GM11168 (cell line): Measurements from ENCODE around the gene SLC25A47.
"Not testable (repeated sequence)": the region's sequence is repeated elsewhere in the genome, so short reads cannot be mapped to it uniquely, and the experiment has no call there.

Source experiments
- in situ Hi-C: fragments of 300-500 bp; cut with MboI; formaldehyde crosslinking; loops from one replicate; pipeline ENCODE4 v1.12.0; 2022; ENCODE audit warnings: low sequenced_read_pairs; ENCODE audit not compliant: unreplicated experiment

SLC25A47 gene

DNA sequence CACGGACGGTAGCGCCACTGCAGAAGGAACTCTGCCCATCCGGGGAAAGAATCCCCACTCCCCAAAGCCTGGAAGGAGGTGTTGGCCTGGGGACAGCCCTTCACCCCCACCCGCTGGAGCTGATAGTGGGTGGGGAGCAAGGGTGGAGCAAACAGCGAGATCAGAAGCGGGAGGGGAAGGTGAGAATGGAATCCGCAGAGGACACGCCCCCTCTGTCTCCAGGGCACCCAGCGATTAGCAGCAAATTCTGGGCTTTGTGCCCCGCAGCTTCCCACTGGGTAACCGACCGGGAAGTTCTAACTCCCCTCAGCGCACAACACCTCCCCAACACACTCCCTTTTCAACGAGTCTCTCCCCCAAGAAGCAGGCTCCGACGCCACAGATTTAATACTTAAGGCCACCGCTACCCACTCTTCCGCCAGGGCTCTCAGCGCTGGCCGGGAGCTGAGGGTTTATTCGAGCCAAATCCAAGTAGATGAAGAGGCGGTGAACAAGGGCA is 18.3 kb upstream of the SLC25A47 start:
- in situ Hi-C loops = no loop called here

DNA sequence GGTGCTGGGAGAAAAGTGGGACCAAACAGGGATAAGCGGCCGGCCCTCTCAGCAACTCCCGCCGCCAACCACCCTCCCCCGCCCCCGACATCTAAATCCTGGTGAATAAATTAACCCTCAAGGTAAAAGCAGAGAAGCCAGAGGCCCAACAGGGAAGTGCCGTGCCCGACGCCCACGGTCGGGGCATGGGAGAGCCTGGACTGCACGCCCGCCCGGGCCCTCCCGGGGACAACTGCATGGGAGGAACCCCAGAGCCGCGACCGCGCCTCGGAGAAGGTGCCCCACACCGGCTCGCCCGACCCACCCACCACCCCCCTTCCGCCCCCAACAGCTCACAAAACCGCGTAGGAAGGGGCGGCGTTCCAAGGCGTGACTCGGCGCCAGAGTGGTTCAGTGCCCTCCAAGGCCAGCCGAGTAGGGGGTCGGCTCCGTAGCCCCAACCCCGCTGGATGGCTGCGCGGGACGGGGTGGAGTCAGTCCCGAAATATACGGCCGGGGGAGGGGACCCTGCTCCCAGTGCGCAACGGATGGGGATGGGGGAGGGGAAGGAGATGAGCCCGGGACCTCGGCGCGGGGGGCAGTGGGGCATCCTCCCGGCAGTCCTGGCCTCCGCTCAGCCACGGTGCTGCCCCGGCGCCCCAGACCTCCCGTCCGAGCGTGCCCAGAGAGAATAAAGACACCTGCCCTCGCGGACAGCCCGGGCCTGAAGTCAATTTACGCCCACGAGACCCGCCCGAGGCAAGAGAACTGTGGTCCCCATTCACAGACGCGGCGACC is 17.6 kb upstream of the SLC25A47 start:
- in situ Hi-C loops = no loop called here

DNA sequence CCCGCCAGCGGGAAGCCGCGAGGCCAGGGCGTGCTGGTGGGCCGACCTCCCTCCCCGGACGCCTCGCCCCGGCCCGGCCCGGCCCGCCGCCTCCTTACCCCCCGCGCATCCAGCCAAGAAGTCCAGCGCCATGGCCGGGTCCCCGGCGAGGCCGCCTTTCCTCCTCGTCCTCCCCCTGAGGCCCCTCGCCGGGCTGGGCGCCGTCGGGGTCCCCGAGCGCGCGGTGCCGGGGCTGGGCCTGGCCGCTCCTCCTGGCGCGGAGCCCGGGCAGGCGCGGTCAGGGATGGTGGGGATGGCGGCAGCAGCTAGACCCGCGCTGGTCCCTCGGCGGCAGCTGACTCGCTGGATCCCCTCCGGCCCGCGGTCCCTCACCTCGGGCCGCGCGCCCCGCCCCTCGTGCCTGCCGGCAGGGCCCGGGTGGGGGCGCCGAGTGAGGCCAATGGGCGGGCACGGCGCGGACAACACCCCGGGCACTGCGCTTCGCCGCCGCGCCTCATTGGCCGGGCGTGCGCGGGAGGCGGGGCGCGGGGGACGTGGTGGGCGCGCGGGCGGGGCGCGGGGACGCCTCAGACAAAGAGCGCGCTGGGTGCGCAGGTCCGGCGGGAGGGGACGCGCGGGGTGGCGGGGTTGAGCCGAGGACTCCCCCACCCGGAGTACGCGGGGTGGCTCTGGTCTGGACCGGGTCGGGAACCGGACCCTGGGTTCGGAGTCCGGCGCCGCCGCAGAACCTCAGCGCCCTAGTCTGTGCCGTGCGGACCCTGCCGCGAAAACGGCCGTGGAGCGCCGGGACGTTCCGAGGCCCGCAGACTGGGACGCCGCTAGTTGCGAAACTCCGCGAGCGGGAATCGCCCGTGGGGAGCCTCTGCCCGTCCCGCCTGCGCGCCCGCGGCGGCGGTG is 16.8 kb upstream of the SLC25A47 start, which contains the start of gene SLC25A29:
Gene SLC25A29 (minus strand): TSS at position 344 of the 897 bp plus-strand sequence. CDS start 212 bp downstream, at position 132.
- in situ Hi-C loops = no loop called here

DNA sequence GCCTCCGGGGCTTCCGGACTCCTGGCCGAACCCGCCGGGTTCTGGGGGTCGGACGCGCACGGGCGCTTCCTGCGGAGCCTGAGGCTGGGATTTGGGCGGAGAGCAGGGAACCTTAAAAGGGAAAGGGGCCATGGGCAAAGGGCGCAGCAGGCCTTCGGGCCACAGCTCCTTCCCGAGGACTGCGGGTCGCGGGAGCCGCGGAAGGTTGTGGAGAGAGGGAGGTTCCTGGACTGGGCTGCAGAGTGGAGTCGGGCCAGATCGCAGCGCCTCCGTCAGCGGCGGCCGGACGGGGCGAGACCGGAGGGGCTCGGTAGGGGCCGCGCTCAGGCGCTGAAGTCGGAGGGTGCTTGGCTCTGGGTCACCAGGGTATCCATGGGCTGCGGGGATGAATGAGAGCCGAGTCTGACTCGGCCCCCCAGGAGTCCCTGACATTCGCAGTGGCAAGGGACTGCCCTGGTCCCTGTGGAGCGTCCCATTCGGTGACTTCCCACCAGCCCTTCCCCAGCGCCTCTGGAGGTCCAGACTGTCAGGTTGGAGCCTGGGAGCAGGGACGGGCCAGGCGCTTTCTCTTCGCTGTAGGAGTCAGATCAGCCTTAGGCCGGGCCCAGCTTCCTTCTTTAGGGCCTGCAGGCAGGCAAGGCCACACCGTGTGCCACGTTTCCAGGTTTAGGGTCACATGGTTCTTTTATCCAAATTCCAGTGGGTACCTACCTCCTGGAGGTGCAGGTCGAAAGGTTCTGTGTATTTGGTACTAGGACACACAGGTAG is 16.0 kb upstream of the SLC25A47 start:
- in situ Hi-C loops = no loop called here

DNA sequence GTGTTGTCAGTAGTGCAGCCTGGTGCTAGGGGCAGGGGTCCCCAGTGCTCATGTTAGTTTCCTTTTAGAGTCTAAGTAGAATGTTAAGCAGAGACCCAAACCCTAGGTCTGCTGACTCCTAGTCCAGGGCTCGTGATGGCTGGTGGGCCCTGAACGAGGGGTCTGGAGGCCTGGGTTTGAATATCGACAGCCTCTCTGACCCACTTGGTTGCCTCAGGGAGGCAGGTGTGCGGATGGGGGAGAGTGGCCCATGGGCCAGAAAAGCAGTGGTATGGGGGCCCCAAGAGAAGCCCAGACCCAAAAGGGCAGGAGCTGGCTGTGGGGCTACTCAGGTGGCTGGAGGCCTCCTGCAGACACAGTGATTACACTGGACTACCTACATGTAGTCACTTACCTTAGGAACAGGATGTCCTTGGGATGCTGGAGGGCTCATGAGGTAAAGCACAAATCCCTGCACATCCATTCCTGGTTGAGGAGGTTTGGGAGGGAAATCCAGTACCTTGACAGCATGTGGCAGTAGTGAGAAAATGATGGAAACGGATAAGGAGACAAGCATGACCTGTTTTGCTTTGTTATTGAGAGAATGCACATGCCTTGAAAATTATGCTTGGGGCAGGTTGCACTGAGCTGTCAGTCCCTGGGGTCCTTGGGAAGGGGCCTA is 15.2 kb upstream of the SLC25A47 start:
- in situ Hi-C loops = no loop called here

DNA sequence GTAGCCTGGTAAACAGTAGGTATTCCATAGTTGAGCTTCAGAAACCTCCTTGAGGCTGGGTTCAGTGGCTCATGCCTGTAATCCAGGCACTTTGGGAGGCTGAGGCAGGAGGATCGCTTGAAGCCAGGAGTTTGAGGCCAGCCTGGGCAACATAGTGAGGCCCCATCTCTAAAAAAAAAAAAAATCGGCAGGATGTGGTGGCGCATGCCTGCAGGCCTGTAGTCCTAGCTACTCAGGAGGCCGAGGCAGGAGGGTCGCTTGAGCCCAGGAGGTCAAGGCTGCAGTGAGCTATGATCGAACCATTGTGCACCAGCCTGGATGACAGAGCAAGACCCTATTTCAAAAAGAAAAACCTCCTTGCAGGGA is 14.7 kb upstream of the SLC25A47 start:
- in situ Hi-C loops = not testable (repeated sequence)

DNA sequence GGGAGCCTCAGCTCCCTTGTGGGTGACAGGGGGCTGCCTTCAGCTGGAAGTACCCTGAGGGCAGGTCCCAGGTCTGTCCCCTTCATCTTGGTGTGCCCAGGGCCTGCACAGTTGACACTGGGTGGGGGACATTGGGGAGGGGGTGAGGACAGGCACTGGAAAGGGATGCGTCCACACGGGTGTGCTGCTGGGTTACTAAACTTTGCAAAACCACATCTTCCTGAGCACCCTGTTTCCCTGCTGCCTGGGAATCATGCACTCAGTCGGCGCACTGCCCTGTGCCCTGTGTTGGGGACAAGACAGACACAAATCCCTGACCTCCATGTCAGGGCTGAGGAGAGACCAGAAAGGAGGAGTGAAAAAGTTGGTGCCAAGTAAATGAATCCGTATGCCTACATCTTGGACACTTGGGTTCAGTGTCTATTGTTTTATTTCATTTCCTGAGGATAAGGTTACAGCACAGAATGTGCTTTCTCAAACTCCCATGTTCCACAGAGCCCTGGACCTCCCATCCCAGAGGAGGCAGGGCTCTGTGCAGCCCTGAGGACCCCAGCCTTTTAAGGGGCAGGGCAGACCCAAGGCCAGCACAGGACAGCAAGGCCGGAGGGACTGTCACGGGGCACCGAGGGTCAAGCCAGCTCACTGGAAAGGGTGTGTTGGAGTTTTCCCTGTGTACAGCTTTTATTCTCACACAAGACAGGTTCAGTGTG is 14.0 kb upstream of the SLC25A47 start:
- in situ Hi-C loops = no loop called here

DNA sequence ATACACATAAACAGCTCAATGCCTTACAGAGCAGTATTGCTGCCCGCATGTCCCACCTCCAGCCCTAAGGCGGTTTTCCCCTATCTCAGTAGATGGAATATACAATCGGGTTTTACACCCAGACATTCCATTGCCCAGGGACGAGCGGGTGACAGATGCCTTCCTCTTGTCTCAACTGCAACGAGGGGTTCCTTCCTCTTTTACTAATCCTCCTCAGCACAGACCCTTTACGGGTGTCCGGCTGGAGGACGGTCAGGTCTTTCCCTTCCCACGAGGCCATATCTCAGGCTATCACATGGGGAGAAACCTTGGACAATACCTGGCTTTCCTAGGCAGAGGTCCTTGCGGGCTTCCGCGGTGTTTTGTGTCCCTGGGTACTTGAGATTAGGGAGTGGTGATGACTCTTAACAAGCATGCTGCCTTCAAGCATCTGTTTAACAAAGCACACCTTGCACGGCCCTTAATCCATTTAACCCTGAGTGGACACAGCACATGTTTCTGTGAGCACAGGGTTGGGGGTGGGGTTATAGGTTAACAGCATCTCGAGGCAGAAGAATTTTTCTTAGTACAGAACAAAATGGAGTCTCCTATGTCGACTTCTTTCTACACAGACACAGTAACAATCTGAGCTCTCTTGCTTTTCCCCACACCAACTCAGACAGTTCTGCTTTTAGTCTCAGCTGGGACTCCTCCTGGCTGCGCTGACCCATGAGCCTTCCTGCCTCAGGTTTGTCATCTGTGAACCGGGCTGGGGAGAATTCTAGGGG is 10.8 kb upstream of the SLC25A47 start:
- in situ Hi-C loops = not testable (repeated sequence)

DNA sequence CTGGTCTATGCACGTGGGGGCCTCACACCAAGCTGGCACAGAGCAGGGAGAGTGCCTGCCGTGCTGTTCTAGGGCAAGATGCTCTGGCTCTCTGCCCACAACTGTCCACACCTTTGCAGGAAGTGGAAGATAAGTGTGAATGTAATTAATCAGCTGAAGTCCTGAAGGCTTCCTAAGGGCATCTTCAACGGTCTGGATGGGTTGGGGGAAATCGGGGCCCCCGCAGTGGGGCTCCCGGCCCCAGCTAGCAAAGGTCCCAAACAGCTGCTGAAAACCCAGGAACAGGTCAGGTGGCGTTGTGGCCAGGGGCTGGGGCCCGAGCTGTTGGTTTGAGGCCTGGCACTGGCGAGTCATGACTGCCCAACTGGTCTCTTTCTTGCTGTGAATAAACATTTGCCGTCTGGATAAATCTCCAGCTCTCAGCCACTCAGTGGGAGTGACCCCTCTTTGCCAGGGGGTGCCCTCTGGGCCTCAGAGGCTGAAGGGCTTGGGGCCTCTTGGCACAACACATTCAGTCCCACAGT is 10.2 kb upstream of the SLC25A47 start:
- in situ Hi-C loops = no loop called here

DNA sequence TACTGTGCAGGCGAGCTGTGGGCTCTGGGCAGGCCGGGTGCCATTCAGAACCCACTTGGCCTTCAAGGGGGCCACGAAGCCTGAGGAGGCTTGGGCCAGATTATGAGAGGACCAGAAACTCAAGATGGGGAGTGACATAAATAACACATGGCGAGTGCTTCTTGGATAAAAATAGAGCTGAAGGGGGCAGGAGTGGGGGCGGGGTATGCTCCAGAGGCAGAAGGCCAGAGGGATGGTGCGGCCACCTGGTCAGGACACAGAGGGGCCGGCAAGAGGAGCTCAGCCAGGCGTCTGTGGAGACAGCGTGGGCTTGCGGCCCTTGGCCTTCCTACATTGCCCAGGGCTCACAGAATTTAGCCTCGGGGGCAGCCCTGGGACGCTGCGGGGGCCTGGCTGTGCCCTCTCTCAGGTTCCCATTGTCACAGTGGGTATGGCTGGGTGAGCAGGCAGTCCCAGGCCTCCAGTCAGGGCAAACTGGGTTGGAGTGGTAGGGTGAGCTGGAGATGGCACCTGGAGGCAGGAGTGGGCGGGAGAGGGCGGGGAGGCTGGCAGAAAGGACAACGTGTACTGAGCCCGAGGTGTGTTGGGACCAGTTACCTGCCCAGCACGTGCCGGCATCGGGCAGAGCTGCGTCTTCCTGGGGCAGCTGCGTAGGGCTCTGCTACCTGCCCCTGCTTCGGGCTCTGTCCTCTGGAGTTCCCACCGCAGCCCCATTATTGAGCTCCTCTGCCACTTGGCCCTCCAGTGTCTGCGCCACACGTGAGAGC is 9.5 kb upstream of the SLC25A47 start:
- in situ Hi-C loops = no loop called here

DNA sequence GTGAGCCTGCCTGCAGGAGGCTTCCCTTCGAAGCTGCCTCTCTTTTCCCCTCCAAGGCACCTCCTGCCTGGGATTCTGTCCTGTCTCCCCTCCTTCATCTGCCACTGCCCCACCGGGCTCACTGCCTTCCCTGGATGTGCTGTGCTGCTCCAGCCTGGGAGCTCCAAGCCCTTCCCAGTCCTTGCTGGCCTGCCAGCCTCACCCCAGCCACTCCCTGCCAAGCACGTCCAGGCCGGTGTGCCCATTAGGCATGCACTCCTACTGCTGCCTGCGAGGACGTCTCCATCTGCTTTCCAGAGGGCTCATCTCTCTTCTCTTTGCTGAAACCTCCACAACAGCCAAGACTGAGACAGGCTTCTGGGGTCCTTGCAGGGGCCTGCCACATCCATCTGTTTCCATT is 8.4 kb upstream of the SLC25A47 start:
- in situ Hi-C loops = no loop called here

DNA sequence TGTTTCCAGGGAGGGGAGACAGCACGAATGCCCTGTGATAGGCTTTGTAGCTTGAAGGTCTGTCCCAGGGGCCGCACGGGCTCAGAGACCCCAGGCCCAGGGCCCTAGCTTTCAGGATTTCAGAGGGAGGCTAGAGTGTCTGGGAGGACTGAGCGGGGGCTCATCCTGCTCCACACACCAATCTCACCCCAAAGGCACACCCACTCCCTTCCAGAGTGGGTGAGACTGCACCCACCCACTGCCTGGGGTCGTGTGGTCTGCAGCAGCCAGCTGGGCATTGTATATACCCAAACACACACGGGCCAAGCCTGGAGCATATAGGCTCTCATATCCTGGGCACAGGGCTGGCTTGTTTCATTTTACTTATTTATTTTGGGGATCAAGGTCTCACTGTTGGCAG is 5.8 kb upstream of the SLC25A47 start:
- in situ Hi-C loops = no loop called here

DNA sequence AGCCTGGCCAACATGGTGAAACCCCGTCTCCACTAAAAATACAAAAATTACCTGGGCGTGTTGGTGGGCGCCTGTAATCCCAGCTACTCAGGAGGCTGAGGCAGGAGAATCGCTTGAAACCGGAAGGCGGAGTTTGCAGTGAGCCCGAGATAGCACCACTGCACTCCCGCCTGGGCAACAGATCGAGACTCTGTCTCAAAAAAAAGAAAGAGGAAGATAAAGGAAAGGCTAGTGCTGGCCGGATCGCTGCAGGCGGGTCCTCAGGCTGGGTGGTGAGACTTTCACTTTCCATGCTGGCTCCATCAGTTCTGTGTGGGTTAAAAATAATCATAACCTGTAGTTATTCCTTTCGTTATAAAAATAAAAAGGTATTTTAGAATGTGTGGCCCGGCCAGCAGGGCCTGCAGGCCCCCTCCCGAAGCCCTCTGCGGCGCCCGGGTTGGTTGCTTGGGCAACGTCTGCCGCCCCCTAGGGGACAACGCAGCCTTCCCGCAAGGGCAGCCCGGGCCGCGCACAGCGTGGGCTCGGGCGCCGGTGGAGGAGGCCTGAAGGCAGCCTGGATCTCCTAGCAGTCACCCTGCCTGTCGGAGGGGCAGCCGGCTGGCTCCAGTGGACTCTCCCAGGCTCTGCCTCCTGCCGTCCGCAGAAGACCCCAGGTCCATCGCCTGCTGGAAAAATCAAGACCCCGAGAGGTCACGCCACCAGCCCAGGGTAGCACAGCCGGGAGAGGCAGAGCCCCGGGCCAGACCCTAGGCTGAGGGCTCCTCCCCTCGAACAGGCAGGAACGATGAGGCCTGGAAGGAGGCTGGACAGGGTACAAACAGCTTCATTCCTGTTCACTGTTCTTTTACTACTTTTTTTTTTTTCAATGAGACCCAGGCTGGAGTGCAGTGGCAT is 5.0 kb upstream of the SLC25A47 start:
- in situ Hi-C loops = no loop called here

DNA sequence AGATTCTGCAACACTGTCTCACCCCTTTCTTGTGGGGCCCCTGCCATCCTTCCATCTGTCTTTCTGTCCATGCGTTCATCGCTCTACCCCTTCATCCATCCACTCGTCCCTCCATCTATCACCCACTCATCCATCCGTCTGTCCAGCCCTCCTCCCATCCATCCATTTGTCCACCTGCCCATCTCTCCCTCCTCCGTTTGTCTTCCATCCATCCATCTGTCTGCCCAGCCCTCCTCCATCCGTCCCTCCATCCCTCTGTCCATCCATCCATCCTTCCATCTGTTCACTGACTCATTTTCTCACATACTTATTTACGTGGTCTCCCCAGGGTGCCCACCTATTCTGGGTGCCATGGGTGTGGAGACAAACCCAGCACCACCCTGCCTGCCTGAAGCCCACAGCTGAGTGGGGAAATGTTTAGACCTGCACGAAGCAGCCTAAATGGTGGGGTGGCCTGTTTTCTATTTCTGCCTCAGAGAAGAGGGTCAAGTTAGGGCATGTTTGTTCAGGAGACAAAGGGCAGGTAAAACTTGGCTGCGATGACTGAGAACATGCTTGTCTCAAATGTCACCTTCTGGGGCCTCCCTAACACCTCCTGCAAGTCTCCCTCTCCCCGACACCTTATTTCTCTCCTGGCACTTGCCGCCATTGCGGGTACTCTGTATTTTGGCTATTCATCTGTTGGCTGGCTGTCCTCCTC is 2.8 kb upstream of the SLC25A47 start:
- in situ Hi-C loops = no loop called here

DNA sequence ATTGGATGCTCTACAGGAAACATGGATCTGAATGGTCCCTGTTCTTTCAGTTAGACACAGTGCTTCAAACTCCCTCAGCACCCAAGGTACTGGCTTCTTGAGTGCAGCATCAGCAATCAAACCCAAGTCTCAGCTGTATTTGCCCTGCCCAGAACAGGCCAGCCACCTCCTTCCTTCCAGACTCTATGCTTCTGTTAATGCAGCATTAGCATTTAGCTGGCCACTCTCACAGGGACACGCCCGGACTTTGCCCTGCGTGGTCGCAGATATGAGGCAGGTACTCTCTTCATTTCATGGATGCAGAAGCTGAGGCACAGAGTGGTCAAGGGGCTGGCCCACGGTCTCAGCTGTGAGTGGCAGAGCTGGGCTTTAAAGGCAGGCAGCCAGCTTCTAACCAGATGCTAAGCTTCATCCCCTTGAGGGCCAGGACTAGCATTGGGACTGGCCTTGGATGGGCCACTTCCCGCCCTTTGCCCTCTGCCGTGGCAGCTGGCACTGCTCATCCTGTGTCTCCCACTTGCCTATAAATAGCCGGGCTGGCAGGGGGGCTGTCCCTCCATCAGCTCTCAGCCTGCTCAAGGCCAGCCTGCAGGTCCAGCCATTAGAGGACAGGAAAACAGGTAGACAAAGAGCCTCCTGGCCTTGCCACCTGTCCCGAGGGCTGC is 1.5 kb upstream of the SLC25A47 start:
- in situ Hi-C loops = no loop called here
